Endometrial microvascular endothelial cells (primary cell): Measurements from ENCODE around the gene TWF2. TPM values are rescaled to one million over a fixed set of nuclear protein-coding genes. Genes with fewer than 3 reads are reported as not detected.

Experiments
- in situ Hi-C: cut with HindIII; loops from 2 replicates; pipeline ENCODE4 v1.10.0; 2017; ENCODE audit warnings: low sequenced_read_pairs, low pct_unique_long_range_greater_than_20kb; ENCODE audit errors: inconsistent ontology term
- total RNA-seq: library from RNA; depleted of rRNA; stranded (reverse); fragments of >200 nt; gene quantifications from one replicate; pipeline ENCODE4 v1.2.3, GENCODE V29; 2015; ENCODE audit errors: inconsistent ontology term

The TWF2 gene
- total RNA-seq, 1 donor from 2014 or later = 185 TPM

DNA sequence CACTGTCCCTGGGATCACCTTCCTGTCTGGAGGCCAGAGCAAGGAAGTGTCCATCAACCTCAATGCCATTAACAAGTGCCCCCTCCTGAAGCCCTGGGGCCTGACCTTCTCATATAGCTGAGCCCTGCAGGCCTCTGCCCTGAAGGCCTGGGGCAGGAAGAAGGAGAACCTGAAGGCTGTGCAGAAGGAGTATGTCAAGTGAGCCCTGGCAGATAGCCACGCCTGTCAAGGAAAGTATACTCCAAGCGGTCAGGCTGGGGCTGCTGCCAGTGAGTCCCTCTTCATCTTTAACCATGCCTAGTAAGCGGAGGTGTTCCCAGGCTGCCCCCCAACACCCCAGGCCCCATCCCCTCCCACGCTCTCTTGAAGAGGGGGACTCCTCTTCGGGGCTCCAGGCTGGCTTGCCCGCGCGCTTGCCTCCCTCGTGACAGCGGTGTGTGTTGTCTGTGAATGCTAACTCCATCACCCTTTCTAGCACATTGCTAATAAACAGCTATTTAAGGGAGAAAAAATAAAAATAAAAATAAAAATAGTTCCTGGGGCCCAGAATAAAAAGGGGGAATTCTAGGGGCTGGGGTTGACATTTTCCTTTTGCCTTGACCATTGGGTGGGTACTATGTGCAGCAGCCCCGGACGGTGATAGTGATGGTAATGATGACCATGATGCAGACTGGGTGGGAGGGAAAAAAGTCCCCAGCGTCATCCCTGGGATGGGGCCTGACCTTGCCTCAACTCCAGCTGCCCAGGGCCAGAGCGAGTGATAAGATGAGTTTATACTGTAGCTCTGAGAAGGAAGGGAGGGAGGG, 44.3 kb downstream of the TWF2 start:
- in situ Hi-C loops = no loop called here

DNA sequence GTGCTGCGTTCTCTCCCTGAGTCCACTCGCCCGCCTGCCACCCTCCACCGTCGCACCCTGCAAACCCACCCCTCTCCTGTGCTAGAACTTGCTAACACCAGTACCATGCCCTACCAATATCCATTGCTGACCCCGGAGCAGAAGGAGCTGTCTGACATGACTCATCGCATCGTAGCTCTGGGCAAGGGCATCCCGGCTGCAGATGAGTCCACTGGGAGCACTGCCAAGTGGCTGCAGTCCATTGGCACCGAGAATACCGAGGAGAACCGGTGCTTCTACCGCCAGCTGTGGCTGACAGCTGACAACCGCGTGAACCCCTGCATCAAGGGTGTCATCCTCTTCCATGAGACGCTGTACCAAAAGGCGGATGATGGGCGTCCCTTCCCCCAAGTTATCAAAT, 45.9 kb downstream of the TWF2 start:
- in situ Hi-C loops = no loop called here

DNA sequence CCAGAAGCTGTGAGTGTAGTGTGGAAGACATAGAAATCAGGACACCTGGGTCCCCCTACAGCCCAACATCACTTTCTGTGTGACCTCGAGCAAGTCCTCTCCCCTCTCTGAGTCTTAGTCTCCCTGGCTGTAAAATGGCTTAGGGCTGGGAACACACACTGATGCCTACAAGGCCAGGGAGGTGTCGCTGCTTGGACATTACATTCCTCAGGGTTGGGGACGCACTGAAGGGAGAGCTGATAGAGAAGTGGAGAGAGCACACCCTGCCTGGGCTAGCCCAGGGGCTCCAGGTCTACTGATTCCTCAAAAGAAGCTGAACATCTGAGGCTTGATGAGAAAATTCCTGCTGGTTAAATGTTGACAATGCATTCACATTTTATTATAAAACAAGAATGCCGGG, 47.3 kb downstream of the TWF2 start:
- in situ Hi-C loops = no loop called here

DNA sequence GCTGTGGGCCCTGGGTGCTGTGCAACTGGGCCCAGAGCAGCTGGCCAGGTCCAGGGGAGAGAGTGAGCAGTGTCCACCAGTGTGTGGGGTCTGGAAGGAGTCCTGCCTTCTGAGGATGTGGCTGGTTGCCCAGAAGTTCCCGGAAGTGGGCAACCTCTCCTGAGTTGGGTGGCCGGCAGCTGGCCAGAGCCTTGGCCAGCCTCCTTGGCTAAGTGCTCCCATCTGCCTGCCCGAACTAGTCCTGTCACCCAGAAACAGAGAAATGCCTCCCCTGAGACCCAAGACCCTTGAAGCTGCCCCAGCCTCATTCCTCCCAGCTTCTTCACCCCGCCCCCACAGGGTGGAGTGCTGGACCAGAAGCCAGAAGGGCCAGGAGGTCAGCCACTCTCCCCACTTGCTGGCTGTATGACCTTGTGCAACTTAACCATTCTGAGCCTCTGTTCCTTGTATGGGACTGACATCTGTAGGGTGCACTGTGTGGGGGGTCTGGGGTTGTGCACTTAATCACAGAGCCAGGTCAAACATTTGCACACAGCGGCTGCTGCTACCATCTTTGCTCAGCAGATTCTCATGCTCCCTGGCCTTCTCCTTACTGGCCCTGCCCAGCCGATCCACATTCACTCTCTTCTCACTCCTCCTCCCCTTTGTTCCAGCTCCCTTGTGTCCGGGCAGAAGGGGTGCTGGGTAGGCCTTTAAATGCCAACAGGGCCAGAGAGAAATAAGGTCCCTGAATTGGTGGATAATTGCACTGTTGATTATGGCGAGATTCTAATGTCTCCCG, 48.5 kb downstream of the TWF2 start:
- in situ Hi-C loops = no loop called here

DNA sequence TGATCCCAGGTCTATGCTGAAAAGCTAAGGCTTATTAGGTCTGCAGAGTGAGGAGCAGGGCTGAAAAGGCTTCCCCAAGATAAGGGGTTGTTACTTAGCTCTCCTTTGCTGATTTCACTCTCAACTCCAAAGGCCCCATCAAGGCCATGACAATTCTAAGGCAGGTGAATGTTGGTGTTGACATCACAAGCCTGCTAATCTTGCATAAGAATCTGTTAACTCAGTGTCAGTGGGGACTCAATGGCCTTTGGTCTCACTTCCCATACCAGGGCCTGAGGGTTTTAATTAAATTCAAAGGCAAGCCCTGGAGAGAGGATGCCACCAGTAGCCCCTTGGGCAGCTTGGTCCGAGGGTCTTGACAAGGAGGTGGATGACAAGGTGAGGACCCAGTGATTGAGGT, 50.4 kb downstream of the TWF2 start:
- in situ Hi-C loops = no loop called here

DNA sequence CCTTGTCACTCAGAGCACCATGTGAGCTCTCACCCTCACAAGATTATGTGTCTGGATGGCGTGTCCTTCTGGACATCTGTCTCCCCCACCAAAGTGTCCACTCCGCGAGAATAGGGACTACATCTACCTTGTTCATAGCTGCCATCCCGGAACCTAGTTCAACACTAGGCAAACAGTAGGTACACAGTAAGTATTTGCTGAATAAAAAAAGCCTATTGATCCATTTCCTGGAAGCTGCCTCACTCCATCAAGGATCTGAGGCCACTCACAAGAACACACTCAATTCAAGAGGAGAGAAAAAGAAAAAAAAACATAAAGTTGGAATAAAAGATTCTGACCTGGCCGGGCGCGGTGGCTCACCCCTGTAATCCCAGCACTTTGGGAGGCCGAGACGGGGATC, 52.2 kb downstream of the TWF2 start:
- in situ Hi-C loops = no loop called here

DNA sequence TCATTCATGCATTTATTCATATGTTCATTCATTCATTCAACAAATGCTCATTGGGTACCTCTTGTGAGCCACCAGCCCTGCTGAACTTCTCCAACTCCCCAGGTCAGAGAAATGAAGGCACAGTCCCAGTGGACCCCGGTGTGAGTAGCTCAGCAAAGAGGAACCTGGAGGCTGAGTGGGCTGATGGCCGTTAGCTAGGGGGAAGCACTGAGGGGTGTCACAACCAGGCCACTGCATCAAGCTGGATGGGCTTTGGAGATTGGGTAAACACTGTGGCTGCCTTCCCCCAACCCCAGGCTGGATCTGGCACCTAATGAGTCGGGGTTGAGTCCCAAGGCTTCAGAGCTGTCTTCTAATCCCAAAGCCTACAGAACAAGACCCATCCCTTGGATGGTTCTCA, 53.1 kb downstream of the TWF2 start:
- in situ Hi-C loops = no loop called here

DNA sequence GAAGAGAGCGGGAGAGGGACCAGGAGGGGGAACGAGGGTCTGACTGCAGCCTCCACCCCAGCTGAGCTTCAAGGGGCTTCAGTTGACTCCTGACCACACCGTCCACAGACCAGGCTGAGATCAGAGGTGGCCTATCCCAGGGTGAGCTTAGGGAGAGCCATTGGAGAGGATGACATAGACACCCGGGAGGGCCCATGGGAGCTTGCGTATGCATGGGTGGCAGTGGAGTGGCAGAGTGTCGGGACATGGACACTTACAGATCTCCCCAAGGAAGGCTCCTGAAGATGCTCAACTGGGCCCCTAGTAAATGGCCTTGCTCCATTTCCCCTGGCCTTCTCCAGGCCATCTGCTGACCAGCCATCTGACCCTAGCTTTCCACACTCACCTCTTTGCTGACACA, 53.6 kb downstream of the TWF2 start:
- in situ Hi-C loops = no loop called here

DNA sequence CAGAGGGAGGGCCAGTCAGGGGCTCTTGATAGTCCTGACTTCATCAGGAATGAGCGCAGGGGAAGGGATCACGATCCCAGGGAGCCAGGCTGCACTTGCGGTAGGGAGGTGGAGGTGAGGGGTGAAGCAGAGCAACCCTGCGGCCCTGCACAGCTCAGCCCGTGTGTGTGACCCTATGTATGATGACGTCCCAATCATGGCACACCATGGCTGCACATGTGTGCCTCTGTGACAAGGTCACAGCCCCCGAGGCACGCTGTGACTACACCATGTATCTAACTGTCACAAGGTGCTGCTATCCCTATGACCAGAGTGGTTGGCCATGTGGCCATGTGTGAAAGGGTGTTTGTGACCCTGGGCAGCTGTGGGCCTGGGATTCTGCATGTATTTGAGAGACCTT, 54.3 kb downstream of the TWF2 start:
- in situ Hi-C loops = no loop called here

DNA sequence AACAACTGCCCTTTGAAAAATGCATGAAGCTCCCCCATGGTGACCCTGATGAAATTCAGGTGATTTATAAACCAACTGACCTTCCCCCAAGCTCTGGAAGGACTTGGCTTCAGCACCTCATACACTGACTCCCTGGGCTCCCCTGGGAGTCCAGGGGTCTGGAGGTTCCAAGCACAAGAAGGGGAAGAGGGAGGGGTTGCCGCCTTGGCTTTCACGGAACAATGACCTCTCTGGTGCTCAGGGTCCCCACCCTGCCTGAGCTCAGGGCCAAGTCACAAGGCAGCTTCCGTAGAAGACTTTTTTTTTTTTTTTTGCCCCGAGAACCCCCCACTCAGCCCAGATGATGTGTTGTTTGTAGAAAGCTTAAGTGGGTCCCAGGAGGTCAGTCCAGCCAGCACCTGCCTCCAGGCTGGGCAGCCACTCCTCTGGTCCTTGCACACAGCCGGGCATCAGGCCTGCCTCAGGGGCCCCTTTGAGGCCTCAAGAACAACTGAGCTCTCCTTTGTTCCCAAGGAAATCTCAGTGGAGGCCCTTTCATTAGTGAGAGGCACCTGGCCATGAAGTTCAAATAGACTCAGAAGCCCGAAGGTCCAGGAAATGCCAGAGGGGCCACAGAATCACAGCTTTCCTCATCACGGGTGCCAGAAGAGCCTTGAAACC, 55.0 kb downstream of the TWF2 start:
- in situ Hi-C loops = no loop called here

DNA sequence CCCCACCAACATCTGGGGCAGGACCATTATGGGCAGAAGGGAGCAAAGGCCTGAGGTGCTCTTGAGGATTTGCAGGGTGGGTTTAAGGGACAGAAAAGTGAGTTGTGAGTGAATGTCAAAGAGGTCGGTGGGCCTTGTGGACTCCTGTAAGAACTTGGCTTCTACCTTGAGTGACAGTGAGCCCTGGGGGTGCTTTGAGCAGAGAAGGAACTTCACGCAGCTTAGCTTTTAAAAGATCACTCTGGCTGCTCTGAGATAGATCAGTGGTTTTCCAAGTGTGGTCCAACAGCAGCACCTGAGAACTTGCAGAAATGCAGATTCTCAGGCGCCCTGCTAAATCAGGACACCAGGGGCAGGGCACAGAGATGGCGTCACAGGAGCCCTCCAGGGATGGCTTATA, 56.3 kb downstream of the TWF2 start:
- in situ Hi-C loops = no loop called here

DNA sequence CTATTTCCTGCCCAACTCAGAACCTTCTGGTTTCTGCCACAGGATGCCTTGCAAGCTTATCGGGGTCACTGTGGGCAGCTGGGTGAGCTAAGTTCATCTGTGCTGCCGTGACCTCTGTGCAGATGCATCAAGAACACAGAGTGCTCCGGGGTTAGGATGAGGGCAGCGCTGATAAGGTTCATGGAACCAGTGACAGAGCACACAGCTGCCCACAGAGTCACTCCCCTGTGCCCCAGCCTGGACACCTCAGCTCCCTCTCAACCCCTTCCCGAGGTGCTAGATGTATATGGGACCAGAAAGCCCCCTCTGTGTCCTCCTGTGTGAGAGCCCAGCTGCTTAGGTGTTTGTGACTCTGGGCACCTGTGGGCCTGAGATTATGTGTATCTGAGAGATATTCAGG, 56.8 kb downstream of the TWF2 start:
- in situ Hi-C loops = no loop called here

DNA sequence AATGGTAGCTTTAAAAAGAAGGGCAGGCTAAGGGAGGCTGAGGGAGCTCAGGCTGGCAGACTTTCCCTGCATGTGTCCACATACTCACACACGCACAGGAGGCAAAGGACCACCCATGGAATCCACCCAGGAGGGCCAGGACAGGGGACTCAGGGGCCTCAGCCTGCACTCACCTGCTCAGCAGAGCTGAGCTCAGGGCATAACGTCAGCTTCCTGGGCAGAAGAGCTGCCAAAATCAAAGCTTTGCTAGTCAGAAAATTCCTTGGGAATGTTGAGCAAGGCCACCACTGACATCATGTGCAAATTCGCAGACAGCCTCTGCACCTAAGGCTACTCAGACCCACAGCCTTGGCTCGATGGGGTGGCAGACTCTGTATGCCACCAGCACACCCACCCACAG, 57.4 kb downstream of the TWF2 start:
- in situ Hi-C loops = no loop called here

Other genes with a start within 250 kb of the TWF2 start
- 1,389 TPM for gene RPL29, start 243.3 kb downstream of the TWF2 start, total RNA-seq
- 29.4 TPM for gene DUSP7, start 182.6 kb downstream of the TWF2 start, total RNA-seq
- 12.6 TPM for gene POC1A, start 84.7 kb downstream of the TWF2 start, total RNA-seq
- gene ALAS1, start 41.0 kb downstream of the TWF2 start, total RNA-seq = 61.7 TPM
- not detected for gene TLR9, start 13.5 kb downstream of the TWF2 start, total RNA-seq
- gene PPM1M, start 6.6 kb upstream of the TWF2 start, total RNA-seq = 15.2 TPM
- gene WDR82, start 39.5 kb upstream of the TWF2 start, total RNA-seq = 60.1 TPM
- gene GLYCTK, start 48.7 kb upstream of the TWF2 start, total RNA-seq = 22.5 TPM
- gene DNAH1, start 77.2 kb upstream of the TWF2 start, total RNA-seq = 2.1 TPM
- 92.5 TPM for gene BAP1, start 170.8 kb upstream of the TWF2 start, total RNA-seq
- 3.6 TPM for gene PHF7, start 171.5 kb upstream of the TWF2 start, total RNA-seq
- gene SEMA3G, start 205.9 kb upstream of the TWF2 start, total RNA-seq = 2.2 TPM
- gene TNNC1, start 214.9 kb upstream of the TWF2 start, total RNA-seq = not detected
- 30.7 TPM for gene NISCH, start 216.4 kb upstream of the TWF2 start, total RNA-seq